Cardiac fibroblast (primary cell): ENCODE measurements around the gene ZBTB8B.
"Not testable (repeated sequence)": the region's sequence is repeated elsewhere in the genome, so short reads cannot be mapped to it uniquely, and the experiment has no call there.

ENCODE experiments used
- DNase-seq, 2 donors: peaks; one replicate each; pipeline versions ENCODE4 v3.0.0 to v3.0.0-alpha.2; 2010; ENCODE audit warnings: low read depth in 2 of 2
- H3K4me3 ChIP-seq, 2 donors: replicated peaks in 1 of 2; 1 replicate in 1 of 2; 2 replicates in 1 of 2; pipeline ENCODE4 v1.5.1; 2011; ENCODE audit warnings: low read depth in 2 of 2, low read length in 2 of 2, mild to moderate bottlenecking in 2 of 2, moderate library complexity in 1 of 2
- CTCF ChIP-seq: IDR thresholded peaks from one replicate; pipeline ENCODE4 v1.5.1; 2011; ENCODE audit warnings: low read depth, mild to moderate bottlenecking, low read length, inconsistent platforms

Gene ZBTB8B

GRCh38 chr1:32464716-32465577 lies at the start of gene ZBTB8B:
Gene ZBTB8B (plus strand): TSS chr1:32465072. CDS start chr1:32470625, 5,553 bp downstream.
- DNase-seq, result peak; percentile 28 to 90
- no peak for TF ChIP-seq CTCF
- H3K4me3 ChIP-seq, result peak within 1 kb of the TSS; percentile 35 to 59

DNA sequence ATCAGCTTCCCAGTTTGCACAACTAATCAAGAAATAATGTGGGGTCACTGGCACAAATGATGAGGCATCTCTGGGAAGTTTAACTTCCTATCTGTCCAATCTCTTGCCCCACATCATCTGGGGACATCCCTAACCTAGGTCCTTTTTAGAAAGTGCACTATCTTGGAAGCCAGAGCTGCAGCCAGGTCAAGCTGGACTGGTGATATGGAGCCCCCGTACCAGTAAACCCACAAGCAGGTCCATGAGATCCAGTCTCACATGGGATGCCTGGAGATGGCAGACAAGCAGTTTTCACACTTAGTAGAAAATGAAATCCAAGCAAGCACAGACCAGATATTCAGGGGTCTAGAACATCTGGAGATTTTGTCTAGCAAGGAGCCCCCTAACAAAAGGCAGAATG lies 43.1 kb upstream of the ZBTB8B start:
- no peak for DNase-seq
- no peak for TF ChIP-seq CTCF
- H3K4me3 ChIP-seq, result no peak overlapping the region

GRCh38 chr1:32426489-32427255 lies 38.2 kb upstream of the ZBTB8B start:
- DNase-seq, result peak in 1 of 2 donors; percentile 20

GRCh38 chr1:32427264-32427963 lies 37.5 kb upstream of the ZBTB8B start:
- no peak overlapping the region for H3K4me3 ChIP-seq
- no peak for TF ChIP-seq CTCF
- DNase-seq, result no peak

More at GRCh38 chr1:32426489-32427255, 38.2 kb upstream of the ZBTB8B start:
- peak overlapping the region; percentile 18 to 36 for H3K4me3 ChIP-seq
- TF ChIP-seq CTCF, result no peak

- H3K4me3 ChIP-seq, result no peak overlapping the region
- DNase-seq, result no peak
- TF ChIP-seq CTCF, result no peak
Measured at GRCh38 chr1:32431736-32432400, 33.0 kb upstream of the ZBTB8B start.

- no peak for DNase-seq
- H3K4me3 ChIP-seq, result no peak overlapping the region
- no peak for TF ChIP-seq CTCF
Measured at GRCh38 chr1:32438136-32438535, 26.7 kb upstream of the ZBTB8B start.

- DNase-seq, H3K4me3 ChIP-seq: not testable (repeated sequence)
Measured at GRCh38 chr1:32438777-32439176, 26.1 kb upstream of the ZBTB8B start.

- not testable (repeated sequence) for DNase-seq, H3K4me3 ChIP-seq
Measured at GRCh38 chr1:32441467-32441866, 23.4 kb upstream of the ZBTB8B start.
